ENCODE results near the gene SH3TC2. TPM values are rescaled to one million over a fixed set of nuclear protein-coding genes. Genes with fewer than 3 reads are reported as not detected.

Gene SH3TC2
- total and polyA plus RNA-seq, 7 experiments from 2014 or later, result 0.08 to 0.59 TPM; not detected in 5

- no peaks in the 10 kb centered on the region for H3K4me1 ChIP-seq (ENCODE audit: control insufficient read depth in 2 of 2, insufficient read depth in 2 of 2, low read length in 2 of 2)
- H3K9me3 Mint-ChIP-seq, result peaks cover 0 to 18% (median 4%) of the 10 kb centered on the region in 11 donors
- H3K27ac ChIP-seq (ENCODE audit: low read depth, low read length), result no peak overlapping the region
- ChIA-PET POLR2A (no interaction called here), CTCF (no interaction called here)
- peaks cover 0 to 22% (median 10%) of the 10 kb centered on the region in 5 donors for H3K27me3 Mint-ChIP-seq
- H3K36me3 ChIP-seq (ENCODE audit: control insufficient read depth in 2 of 3, insufficient read depth in 3 of 3, low read length in 3 of 3), result no peaks in the 10 kb centered on the region
- H3K9me3 ChIP-seq (ENCODE audit: control insufficient read depth in 2 of 3, low read length in 3 of 3), result no peaks in the 10 kb centered on the region
- H3K4me3 Mint-ChIP-seq, result no peak overlapping the region
- H3K27me3 ChIP-seq (ENCODE audit: control insufficient read depth in 2 of 2, insufficient read depth in 2 of 2, low read length in 2 of 2), result no peaks in the 10 kb centered on the region
- no peaks in the 10 kb centered on the region for H3K36me3 Mint-ChIP-seq
- DNase-seq (no peak), ATAC-seq (no peak)
- intact Hi-C loops (cut with micrococcal nuclease), result no loop called here
- H3K27ac Mint-ChIP-seq, result no peak overlapping the region
- no peak overlapping the region for H3K4me3 ChIP-seq (ENCODE audit: low read length)
- no peaks in the 10 kb centered on the region for H3K4me1 Mint-ChIP-seq
Observed at GRCh38 chr5:149063896-149064478, 1.1 kb upstream of the SH3TC2 start.

DNA sequence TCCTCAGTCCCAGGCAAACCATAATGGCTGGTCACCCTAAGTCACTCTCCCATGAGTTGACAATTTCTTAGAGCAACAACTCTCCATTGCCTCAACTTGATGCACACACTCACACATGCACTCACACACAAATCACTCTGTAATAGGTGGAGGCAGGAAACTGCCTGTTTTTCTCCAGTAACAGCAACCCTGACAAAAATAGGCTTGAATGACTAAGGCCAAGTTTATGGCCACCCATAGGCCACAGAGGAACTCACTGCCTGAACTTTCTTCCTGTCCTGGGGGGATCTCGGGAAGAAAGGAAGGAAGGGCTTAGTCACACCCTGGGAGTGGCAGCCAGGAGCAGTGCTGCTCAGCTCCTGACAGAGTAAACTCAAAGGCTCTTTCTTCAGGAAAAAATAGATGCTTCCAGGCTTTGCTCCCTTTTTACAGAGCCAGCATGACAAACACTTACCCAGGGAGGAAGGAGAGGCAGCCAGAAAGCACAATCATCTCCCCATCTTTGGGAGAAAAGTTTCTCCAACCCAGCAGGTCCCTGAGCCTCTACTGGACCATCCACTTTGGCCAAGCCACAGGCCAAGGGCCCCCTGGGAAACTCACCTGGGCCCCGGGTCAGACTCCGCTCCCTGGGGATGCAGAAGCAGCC lies 368 bp downstream of the SH3TC2 start:
- peaks cover 3 to 28% (median 14%) of the 10 kb centered on the region in 5 donors for H3K27me3 Mint-ChIP-seq
- Histone ChIP-seq H3K9me3 (ENCODE audit: control insufficient read depth in 2 of 3, low read length in 3 of 3) (no peaks in the 10 kb centered on the region), H3K27ac (ENCODE audit: low read depth, low read length) (no peak overlapping the region), H3K27me3 (ENCODE audit: control insufficient read depth in 2 of 2, insufficient read depth in 2 of 2, low read length in 2 of 2) (no peaks in the 10 kb centered on the region), H3K4me1 (ENCODE audit: control insufficient read depth in 2 of 2, insufficient read depth in 2 of 2, low read length in 2 of 2) (no peaks in the 10 kb centered on the region), H3K4me3 (ENCODE audit: low read length) (no peak overlapping the region), H3K36me3 (ENCODE audit: control insufficient read depth in 2 of 3, insufficient read depth in 3 of 3, low read length in 3 of 3) (no peaks in the 10 kb centered on the region)
- ChIA-PET CTCF (no interaction called here), POLR2A (no interaction called here)
- H3K4me1 Mint-ChIP-seq, result no peaks in the 10 kb centered on the region
- no peak overlapping the region for H3K27ac Mint-ChIP-seq
- intact Hi-C loops (cut with micrococcal nuclease), result no loop called here
- H3K9me3 Mint-ChIP-seq, result peaks cover 0 to 30% (median 7%) of the 10 kb centered on the region in 11 donors
- no peak overlapping the region for H3K4me3 Mint-ChIP-seq
- H3K36me3 Mint-ChIP-seq, result no peaks in the 10 kb centered on the region
- DNase-seq (no peak), ATAC-seq (peak; percentile 29)

- Histone ChIP-seq H3K36me3 (ENCODE audit: control insufficient read depth in 2 of 3, insufficient read depth in 3 of 3, low read length in 3 of 3) (no peaks in the 10 kb centered on the region), H3K4me3 (ENCODE audit: low read length) (no peak overlapping the region), H3K27ac (ENCODE audit: low read depth, low read length) (no peak overlapping the region), H3K4me1 (ENCODE audit: control insufficient read depth in 2 of 2, insufficient read depth in 2 of 2, low read length in 2 of 2) (no peaks in the 10 kb centered on the region), H3K27me3 (ENCODE audit: control insufficient read depth in 2 of 2, insufficient read depth in 2 of 2, low read length in 2 of 2) (no peaks in the 10 kb centered on the region), H3K9me3 (ENCODE audit: control insufficient read depth in 2 of 3, low read length in 3 of 3) (no peaks in the 10 kb centered on the region)
- ATAC-seq, result no peak
- CTCF ChIA-PET, result no interaction called here
- no peaks in the 10 kb centered on the region for H3K4me1 Mint-ChIP-seq
- intact Hi-C loops (cut with micrococcal nuclease), result no loop called here
- H3K9me3 Mint-ChIP-seq, result peaks cover 0 to 24% (median 8%) of the 10 kb centered on the region in 11 donors
- no peaks in the 10 kb centered on the region for H3K36me3 Mint-ChIP-seq
- peaks cover 7 to 28% (median 14%) of the 10 kb centered on the region in 5 donors for H3K27me3 Mint-ChIP-seq
- POLR2A ChIA-PET, result no interaction called here
- no peak overlapping the region for H3K27ac Mint-ChIP-seq
- no peak for DNase-seq
- H3K4me3 Mint-ChIP-seq, result no peak overlapping the region
Observed at GRCh38 chr5:149061341-149061740, 1.5 kb downstream of the SH3TC2 start.

DNA sequence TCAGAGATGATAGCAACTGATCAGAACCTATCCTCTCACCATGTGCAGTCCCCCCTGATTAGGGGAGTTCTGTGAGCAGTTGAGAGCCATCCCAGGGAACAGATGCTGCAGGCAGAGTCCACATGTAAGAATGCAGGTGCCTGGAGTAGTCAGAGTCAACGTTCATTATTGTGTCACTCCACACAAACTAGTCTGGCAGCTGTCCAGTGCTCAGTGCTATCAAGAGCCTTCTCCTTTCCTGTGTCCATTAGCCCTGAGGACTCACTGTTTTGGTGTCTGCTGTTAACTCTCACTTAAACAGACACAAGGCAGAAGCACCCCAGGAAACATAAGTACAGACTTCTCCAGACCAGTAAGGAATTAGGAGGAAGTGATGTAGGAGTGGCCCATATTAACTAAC lies 2.5 kb downstream of the SH3TC2 start:
- H3K4me1 ChIP-seq (ENCODE audit: control insufficient read depth in 2 of 2, insufficient read depth in 2 of 2, low read length in 2 of 2), result no peaks in the 10 kb centered on the region
- ATAC-seq (no peak), DNase-seq (no peak)
- Mint-ChIP-seq H3K9me3 (peaks cover 0 to 23% (median 8%) of the 10 kb centered on the region in 11 donors), H3K4me3 (no peak overlapping the region), H3K4me1 (no peaks in the 10 kb centered on the region), H3K27me3 (peaks cover 10 to 28% (median 14%) of the 10 kb centered on the region in 5 donors), H3K27ac (no peak overlapping the region), H3K36me3 (no peaks in the 10 kb centered on the region)
- H3K36me3 ChIP-seq (ENCODE audit: control insufficient read depth in 2 of 3, insufficient read depth in 3 of 3, low read length in 3 of 3), result no peaks in the 10 kb centered on the region
- no peaks in the 10 kb centered on the region for H3K9me3 ChIP-seq (ENCODE audit: control insufficient read depth in 2 of 3, low read length in 3 of 3)
- no peak overlapping the region for H3K27ac ChIP-seq (ENCODE audit: low read depth, low read length)
- H3K27me3 ChIP-seq (ENCODE audit: control insufficient read depth in 2 of 2, insufficient read depth in 2 of 2, low read length in 2 of 2), result no peaks in the 10 kb centered on the region
- ChIA-PET POLR2A (no interaction called here), CTCF (no interaction called here)
- intact Hi-C loops (cut with micrococcal nuclease), result no loop called here
- no peak overlapping the region for H3K4me3 ChIP-seq (ENCODE audit: low read length)

- DNase-seq (no peak), ATAC-seq (no peak)
- H3K4me3 Mint-ChIP-seq, result no peak overlapping the region
- no peaks in the 10 kb centered on the region for H3K27me3 ChIP-seq (ENCODE audit: control insufficient read depth in 2 of 2, insufficient read depth in 2 of 2, low read length in 2 of 2)
- no peaks in the 10 kb centered on the region for H3K9me3 ChIP-seq (ENCODE audit: control insufficient read depth in 2 of 3, low read length in 3 of 3)
- H3K27ac Mint-ChIP-seq, result no peak overlapping the region
- peaks cover 0 to 23% (median 8%) of the 10 kb centered on the region in 11 donors for H3K9me3 Mint-ChIP-seq
- no peaks in the 10 kb centered on the region for H3K4me1 Mint-ChIP-seq
- intact Hi-C loops (cut with micrococcal nuclease), result no loop called here
- H3K36me3 Mint-ChIP-seq, result no peaks in the 10 kb centered on the region
- POLR2A ChIA-PET, result no interaction called here
- H3K4me1 ChIP-seq (ENCODE audit: control insufficient read depth in 2 of 2, insufficient read depth in 2 of 2, low read length in 2 of 2), result no peaks in the 10 kb centered on the region
- H3K27ac ChIP-seq (ENCODE audit: low read depth, low read length), result no peak overlapping the region
- peaks cover 6 to 20% (median 17%) of the 10 kb centered on the region in 5 donors for H3K27me3 Mint-ChIP-seq
- CTCF ChIA-PET, result no interaction called here
- H3K36me3 ChIP-seq (ENCODE audit: control insufficient read depth in 2 of 3, insufficient read depth in 3 of 3, low read length in 3 of 3), result no peaks in the 10 kb centered on the region
- H3K4me3 ChIP-seq (ENCODE audit: low read length), result no peak overlapping the region
Observed at GRCh38 chr5:149056616-149057165, 6.2 kb downstream of the SH3TC2 start.

DNA sequence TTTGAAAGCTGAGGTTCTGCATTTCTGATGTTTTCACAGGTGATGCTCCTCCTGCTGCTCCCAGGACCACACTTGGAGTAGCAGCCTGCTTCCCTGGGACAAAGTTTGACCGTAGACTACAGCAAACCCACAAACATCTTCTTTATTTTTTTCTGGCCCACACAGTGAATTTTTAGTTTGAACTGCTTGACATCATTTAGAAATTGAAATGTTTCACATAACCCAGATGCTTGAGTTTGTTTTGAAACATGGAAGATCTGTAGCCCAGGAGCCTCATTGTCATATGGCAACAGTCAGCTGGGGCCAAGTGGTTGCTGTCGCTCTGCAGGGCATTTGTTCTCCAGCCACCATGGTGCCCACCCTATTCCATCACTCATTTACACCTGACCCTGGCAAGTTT lies 8.4 kb downstream of the SH3TC2 start:
- Mint-ChIP-seq H3K27me3 (peaks cover 0 to 17% (median 10%) of the 10 kb centered on the region in 5 donors), H3K4me1 (no peaks in the 10 kb centered on the region), H3K4me3 (no peak overlapping the region), H3K9me3 (peaks cover 0 to 21% (median 8%) of the 10 kb centered on the region in 11 donors), H3K36me3 (no peaks in the 10 kb centered on the region), H3K27ac (no peak overlapping the region)
- intact Hi-C loops (cut with micrococcal nuclease), result no loop called here
- Histone ChIP-seq H3K9me3 (ENCODE audit: control insufficient read depth in 2 of 3, low read length in 3 of 3) (no peaks in the 10 kb centered on the region), H3K27me3 (ENCODE audit: control insufficient read depth in 2 of 2, insufficient read depth in 2 of 2, low read length in 2 of 2) (no peaks in the 10 kb centered on the region), H3K27ac (ENCODE audit: low read depth, low read length) (no peak overlapping the region), H3K4me3 (ENCODE audit: low read length) (no peak overlapping the region), H3K4me1 (ENCODE audit: control insufficient read depth in 2 of 2, insufficient read depth in 2 of 2, low read length in 2 of 2) (no peaks in the 10 kb centered on the region), H3K36me3 (ENCODE audit: control insufficient read depth in 2 of 3, insufficient read depth in 3 of 3, low read length in 3 of 3) (no peaks in the 10 kb centered on the region)
- DNase-seq (no peak), ATAC-seq (no peak)
- CTCF ChIA-PET, result no interaction called here
- POLR2A ChIA-PET, result no interaction called here
